Mucosa of gallbladder (tissue), 1 donor: ENCODE results near the gene SEPSECS. TPM values are rescaled to one million over a fixed set of nuclear protein-coding genes. Genes with fewer than 3 reads are reported as not detected.
A peak's percentile ranks its signal among the peaks of the same experiment; 100 is the strongest.

Experiments used
- DNase-seq: peaks from one replicate; pipeline ENCODE4 v3.0.0-alpha.2; 2020; ENCODE audit warnings: low spot score
- total RNA-seq: library from RNA; stranded (reverse); gene quantifications from one replicate; pipeline ENCODE4 v1.2.1, GENCODE V29; 2021
- donor health status: DM: no; HTN: no; CAD: no.

Gene SEPSECS
- total RNA-seq, 1 donor from 2014 or later, result 17.2 TPM

DNA sequence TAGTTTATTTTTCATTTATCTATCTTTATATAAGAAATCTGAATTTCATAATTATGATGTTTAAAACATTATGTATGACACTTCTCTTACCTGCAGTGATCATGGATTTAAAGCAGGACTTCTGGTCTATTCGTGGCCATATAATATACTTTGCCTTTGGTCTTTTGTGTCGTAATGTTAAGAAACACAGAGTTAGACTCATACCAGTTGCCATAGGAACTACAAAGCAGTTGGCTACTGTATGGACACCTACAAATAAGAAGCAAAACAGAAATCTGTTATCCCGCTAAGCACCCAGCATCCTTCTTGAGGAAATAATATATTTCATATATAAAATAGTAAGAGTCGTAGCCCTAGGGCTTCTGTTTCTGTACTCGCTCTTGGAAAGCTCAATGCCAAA is 4.3 kb downstream of the SEPSECS start:
- DNase-seq, result no peak

DNA sequence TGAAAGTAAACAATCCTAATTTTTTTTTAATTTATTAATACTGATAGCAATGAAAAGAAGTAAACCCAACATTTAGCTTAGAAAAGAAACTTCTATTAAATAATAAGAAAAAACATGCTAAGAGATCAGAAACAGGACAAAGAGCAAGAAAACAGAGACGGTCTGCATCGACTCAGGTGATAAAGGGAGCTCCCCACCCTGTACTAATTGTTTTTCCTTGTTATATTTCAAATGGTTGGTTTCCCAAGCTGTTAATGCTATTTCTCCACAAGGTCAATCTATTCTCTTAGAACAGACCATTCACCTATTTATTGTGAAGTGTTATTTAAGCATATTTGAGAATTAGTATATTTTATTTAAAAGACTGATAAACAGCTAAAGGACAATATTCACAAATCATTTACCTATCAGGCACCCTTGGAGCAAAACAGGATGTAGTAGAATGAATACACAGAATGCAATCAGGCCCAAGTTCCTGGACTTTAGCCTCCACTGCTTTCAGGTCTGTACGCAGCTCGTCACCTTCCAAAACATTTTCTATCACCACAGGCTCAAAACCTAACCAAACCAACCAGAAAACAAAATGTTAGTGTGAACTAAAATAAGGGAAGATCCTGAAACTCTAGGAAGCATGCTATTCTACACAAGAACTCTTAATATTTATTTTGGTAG is 5.5 kb downstream of the SEPSECS start:
- peak; percentile 41 for DNase-seq

DNA sequence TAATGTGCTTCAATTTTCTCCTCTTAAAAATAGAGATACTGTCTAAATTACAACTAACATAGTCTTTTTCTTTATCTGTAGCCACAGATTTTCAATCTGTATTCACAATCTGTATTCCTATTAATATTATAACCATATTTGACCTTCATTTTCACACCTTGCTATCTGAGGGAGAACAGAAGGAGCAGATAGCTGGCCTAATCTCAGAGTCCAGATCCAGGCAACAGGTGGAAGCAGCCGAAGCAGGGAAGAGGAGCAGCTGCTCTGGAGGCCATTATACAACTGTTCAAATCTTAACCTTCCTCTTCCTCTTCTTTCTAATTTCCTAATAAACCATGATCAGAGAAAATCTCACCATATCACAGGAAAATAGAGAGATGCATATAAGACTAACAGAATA is 14.2 kb downstream of the SEPSECS start:
- no peak for DNase-seq

DNA sequence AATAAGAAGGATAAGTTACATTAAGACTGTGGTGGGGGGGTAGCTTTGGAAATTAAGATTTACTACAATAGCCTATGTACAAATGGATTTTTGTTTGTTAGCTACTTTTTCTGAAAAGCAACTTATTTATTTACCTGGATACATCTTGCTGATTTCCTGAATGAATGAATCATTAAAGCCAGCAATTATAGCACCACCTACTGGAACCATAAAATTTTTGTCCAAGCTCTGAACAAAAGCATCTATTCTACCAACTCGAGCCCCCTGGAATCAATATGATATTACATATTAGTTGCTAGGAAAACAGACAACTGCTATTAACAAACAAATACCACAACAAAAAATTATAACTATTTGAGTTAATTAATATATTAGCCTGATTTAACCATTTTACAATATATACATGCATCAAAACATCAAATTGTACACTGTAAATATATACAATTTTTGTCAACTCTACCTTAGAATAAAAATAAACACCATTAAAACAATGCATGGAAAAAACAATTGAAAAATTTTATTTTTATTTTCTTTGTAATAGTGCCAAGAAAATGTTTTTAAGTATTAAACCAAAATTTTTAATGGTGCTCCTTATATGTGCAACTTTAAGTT is 15.3 kb downstream of the SEPSECS start:
- DNase-seq, result no peak

DNA sequence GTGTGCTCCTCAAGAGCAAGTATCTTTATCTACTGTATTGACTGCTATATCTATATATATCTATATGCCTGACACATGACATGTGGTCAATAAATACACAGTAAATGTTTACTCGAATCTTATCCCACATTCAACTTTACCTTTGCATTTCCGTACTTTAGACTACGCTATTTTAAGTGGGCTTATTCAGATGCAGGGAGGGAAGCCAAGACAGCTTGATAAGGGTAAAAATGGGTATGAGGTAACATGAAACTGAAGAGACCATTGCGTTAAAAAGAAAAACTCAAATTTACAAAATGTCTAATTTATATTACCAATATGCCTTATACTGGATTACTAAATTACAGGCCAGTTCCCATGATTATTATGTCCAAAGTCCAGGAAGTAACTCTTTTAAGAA is 17.8 kb downstream of the SEPSECS start:
- no peak for DNase-seq

DNA sequence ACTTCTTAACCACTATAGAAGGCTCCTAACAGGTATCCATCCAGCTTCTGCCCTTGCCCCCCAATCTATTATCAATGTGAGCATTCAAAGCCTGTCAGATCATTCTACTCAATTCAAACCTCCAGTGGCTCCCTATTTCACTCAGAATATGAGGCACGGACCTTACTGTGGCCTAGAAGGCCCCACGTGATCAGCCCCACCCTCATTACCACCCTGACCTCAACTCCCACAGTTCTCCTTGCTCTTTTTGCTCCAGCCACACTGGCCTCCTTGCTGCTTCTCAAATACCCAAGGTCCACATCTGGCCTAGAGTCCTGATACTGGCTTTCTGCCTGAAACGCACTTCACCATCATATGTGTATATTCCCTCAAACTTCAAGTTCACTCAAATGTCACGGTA is 18.7 kb downstream of the SEPSECS start:
- no peak for DNase-seq

DNA sequence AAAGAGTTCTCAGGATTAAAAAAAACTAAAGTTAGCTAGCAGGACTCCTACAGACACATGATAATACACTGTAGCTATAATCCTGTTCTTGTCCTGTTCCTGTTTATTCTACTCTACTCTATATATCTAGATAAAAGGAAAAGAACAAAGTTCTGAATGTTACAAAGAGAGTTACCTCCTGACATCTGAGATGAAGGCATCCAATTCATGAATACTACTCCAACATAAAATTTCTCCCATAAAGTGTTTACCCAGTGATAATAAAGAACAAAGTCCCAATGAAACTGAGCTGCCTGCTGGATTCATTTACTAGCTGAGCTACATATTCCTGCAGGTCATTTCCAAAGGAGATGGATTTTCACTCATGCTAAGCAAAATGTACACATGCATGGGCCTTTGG is 27.1 kb downstream of the SEPSECS start:
- DNase-seq, result no peak

DNA sequence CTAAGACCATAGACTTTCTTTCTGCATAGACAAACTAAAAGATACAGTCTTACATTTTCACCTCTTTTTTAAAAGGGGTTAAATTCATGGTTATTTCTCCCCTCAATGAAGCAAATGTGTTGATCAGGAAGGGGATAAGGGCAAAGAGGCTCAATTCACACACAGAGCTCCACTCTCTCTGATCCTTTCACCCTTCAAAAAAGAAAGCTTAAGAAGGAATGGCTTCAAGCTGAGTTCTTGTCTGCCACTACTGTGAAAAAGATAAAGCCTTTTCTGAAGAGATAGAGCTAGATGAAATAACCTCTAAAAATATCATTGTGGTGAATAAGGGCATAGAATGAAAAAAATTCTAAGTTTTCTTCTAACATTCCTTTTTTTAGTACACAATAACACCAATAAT is 28.3 kb downstream of the SEPSECS start:
- DNase-seq, result no peak

DNA sequence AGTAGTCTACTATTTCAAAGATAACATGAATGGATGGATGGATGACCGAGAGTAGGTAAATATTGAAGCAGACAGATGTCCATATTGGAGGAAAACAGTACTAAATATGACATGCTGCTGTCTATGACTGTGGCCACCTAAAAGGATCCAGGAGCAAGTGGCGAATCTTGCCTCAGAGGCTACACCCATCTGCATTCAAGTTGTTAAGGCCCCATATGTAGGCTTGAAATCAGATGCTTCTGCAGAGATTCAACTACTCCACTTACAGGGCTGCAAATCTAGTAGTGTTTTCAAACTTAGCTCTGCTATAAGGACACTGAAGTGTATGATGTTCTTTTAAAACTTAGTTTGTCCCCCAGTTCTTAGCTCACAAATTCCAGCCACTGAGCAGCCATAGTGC is 28.9 kb downstream of the SEPSECS start:
- DNase-seq, result no peak

DNA sequence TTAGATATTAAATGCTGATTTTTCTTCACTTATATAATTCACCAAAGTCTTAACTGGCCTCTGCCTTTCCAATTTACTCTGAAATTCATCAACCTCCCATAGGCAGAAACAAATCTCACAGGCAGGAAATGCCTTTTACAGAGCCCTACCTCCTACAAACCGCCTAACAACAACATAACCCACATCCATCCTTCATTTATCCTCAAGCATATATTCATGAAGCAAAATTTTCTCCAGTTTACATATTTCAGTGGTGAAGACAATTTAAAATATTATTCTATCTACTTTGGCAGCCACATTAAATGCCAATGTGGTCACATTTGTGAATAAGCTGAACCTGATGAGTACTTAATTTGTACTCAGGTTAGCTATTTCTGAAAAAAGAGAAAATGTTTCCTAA is 30.3 kb downstream of the SEPSECS start:
- DNase-seq, result no peak

DNA sequence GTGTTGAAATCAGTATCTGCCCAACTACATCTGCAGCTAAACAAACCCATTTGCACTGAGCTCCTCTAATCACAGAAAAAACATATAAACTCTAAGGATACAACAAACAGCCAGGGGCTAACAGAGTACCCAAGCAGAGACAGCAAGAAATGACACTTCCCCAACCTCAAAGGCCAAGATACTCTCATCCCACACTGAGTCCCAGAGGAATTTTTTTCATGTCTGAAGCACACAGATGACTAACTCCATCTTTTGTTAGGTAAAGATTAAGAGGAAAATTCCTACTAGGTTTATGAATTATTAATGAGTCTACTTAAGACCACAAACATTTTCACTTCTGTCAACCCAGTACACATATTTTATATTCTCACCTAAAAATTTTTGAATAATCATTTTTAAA is 31.6 kb downstream of the SEPSECS start:
- DNase-seq, result no peak

DNA sequence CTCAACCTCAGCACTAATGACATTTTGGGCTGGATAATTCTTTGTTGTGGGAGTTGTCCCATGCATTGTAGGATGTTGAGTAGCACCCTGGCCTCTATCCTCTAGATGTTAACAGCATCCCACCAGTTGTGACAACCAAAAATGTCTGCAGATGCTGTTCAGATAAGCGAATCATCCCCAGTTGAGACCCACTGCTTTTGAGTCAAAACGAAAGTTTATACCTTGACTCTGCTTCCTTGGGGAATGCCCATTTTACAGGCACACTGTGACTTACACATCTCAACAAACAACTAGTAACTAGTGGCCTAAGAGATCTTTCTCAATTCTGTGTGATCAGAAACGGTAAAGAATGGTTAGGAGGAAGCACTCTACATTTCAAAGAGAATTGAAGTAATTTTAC is 37.0 kb downstream of the SEPSECS start:
- DNase-seq, result no peak

DNA sequence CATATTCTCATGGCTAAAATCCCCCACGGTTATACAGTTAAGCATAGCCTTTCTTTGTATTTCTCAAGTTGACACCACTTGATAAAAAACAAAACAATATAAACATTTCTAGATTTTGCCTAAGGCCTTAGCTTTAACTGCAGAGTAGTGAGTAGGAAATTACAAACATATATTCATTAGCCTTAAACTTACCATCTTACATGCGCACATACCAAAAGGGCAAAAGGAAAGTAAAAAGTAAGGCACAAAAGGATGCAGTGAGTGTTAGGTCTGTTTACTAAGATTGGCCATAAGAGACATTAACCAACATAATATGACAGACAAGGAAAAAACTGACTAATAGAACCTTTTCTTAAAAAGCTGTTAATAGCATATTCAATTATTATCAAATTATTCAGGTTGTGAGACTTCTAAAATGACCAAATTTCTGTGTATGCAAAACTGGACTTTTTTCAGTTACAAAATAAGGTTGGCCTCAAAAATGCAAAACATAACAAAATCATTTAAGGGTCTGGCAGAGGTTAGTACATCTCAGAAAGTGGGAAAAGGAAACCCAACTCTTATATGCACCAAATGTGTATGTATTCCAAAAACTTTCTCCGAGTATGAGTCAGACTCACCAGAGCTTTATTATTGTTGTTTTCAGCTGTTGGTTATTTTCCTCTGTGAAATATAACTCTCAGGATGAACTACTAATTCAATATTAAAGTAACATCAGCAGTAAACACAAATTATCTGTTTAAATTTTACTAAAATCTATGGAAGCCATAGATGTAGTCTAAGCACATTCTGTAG is 39.9 kb downstream of the SEPSECS start:
- no peak for DNase-seq

DNA sequence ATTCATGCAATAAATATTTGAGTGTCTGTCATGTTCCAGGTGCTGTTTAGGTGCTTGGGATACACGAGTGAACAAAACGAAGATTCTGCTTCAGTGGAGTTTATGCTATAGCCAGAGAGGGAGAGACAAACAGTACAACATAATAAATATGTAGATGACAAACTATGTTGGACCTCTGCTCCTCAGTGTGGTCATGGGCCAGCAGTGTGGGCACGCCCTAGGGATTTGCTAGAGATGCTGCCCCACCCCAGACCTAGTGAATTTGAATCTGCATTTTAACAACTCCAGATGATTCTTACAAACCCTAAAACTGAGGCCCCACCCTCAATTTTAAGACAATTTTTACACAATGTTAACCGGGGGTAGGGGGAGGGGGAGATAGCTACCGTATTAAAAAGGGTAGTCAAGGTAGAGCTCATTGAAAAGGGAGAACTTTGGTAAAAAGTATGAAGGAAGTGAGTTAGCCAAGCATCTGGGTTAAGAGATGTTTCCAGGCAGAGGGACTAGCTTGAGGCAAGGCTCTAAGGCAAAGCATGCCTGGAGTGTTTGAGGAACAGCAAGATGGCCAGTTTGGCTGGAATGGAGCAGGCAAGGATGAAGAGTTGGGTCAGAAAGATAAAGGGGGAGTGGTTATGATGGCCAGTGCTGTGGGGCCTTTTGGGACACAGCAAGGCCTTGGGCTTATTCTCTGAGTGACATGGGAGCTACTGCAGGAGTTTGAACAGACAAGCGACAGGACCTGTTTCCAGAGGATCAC is 42.4 kb downstream of the SEPSECS start:
- no peak for DNase-seq

DNA sequence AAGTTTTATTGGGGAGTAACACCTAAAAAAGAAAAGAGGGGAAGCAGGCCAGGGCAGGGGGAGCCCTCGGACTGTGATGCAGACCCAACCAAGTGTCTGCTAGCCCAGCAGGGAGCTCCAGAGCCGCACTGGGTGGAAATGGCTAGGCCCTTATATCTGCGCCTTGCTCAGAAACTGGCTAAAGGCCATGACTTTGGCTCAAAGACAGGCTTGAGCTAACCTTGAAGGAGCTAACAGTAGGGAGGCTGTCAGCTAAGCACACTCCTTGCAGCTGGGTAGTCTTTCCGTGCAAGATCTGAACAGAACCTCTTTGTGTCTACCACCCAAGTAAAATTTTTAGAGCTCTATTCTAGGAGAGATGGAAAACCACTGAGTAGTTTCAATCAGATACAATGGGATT is 43.0 kb downstream of the SEPSECS start:
- DNase-seq, result no peak

DNA sequence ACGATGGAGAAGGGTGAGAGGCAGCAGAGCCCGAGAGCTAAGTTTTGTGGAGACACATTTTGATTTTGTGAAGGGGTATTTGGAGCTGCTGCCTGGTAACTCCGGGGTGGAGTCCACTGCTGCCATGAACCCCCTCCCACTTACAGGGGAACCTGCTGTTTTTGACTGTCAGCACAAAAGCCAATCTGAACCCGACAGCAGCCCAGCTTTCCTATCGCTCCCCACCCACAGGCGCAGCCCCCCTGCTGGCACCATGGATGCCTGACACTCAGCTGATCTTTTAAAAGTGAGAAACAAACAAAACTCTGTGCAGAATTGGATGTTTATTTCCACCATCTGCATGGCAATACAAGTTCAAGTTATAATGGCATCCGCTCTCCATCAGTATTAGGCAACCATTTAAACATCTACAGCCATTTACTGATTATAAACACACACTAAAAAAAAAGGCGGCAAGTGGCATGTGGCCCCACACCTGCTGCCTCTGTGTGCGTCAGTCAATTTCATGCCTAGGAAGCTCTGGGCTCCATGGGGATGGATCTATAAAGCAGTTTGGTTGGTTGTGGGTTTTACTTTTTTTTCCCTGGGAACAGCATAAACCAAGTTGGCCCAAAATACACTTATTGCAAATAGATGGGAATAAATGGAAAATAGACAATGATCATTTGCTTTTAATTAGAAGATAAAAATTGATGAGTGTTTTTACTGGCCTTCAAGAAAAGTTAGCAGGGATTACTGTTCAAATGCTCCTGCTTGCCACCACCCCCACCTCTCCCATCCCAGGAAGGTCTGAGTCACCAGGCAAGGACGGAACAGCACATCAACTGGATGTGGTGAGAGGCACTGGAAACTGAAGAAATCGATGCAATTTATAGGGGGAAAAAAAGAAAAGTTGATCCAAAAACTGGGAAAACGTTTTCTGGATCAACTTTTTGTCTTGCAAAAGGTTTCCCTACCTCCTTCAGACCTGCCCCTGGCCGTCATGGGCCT is 46.0 kb downstream of the SEPSECS start:
- no peak for DNase-seq

DNA sequence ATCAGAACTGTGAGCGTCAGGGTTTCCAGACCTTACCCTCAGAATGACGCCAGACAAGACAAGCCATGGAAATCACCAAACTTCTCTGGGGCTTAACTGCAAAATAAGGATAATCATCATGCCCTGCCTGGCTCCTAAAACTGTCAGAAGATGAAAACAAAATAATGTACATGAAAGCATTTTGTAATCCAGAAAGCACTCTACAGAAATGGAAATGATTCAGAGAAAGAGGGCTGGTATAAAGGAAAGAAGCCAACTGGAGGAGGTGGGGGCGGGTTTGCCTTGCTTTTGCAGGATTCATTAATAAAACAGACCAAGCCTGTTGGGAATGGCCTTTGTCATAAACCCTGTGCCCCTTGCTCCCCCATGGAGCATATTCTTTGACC is 47.3 kb downstream of the SEPSECS start:
- no peak for DNase-seq

DNA sequence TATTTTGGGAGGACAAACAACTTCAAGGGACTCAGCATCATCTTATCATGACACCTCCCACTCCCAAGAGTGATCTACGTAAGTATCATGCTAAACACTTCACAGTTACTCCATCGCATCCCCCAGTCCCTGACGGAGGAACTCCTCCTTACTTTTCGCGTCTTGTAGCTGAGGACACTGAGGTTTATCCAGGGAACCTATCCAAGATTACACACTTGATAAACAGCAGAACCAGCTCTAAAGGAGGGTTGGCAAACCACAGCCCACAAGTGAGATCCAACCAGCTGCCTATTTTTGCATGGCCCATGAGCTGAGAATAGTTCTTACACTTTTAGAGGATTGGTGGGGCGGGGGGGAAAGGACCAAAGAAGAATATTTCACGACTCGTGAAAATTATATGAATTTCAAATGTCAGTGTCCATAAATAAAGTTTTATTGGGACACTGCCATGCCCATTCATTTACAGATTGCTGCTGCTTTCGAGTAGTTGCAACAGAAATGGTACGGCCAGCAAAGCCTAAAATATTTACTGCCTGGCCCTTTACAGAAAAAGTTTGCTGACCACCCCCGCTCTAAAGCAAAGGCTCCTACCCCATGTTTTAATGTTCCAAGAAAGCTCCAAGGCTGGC is 47.8 kb downstream of the SEPSECS start:
- DNase-seq, result no peak

DNA sequence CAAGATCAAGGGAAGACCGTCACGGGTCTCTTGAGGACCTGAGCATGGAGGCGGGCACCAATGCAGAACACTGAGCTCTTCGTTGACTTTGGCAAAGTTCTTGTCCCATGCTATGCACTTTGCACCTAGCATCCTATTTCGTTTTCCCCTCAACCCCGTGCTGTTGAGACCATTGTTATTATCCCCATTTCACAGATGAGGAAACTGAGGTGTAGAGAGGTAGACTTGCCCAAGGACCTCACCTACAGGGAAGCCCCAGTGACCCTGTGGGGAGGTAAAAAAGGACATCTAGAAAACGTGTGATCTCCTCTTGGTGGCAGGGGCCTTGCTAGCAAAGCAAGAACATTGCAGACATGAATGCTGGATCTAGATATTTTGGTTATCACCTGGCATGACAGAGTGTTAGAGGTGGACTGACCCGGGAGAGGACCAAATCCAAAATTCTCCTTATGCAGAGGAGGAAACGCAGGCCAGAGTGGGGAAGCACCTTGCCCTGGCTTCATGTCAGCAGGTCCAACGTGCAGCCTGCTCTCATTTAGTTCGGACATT is 48.5 kb downstream of the SEPSECS start:
- DNase-seq, result no peak

DNA sequence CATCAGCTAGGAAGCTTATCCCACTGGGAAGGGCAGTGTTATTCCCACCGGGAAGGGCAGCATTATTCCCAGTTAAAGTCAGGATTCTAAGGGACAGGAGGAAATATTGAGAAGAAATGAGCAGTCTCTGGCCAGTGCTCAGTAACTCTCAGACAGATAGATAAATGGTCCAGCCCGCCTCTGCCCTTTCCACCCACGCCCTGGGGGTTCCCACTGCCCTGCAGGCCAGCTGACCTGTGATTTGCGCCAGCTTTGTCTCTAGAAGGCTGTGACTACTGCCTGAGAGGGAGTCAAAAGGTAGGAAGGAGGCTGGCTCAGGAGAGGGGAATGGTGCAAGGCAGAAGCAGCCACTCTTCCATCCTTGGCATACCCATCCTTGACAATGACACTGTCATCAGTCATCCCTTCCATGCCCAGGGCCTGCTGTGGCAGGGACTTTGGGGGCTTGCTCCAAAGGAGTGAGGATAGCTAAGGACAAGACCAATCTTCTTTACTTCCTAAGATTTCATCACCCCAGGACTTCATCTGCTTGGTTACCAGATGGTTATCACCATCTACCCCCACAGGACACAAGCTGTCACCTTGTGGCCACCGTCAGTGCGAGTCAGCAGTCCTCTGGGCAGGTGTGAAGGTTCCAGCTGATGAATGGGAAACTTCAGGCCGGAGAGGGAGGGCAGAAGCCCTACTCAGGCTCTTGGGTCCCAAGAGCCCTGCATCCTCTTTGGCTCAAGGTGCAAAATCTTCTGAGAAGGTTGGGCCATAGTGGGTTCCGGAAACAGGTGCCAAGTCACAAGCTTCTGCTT is 49.5 kb downstream of the SEPSECS start:
- DNase-seq, result no peak
